Body of pancreas (tissue), 4 donors: Measurements from ENCODE around the gene LPP.

Experiments
- POLR2A ChIP-seq, 3 donors: fragments of 450-650 bp; IDR thresholded peaks; one replicate each; pipeline ENCODE4 v1.6.1; 2016; ENCODE audit warnings: antibody characterized with exemption in 3 of 3, mild to moderate bottlenecking in 2 of 3
- TF ChIP-seq, protein P1 (sequence below), 7 experiments: fragments of 450-650 bp in 4 of 7; fragments of 200-600 bp in 3 of 7; sonication (generic) in 3 of 7; IDR thresholded peaks; one replicate each; pipeline ENCODE4 v1.5.1; 2016 to 2019; ENCODE audit warnings: antibody characterized with exemption in 7 of 7

GRCh38 chr3:188416041-188416440, 262.1 kb downstream of the LPP start:
- no peak for TF ChIP-seq POLR2A (IDR thresholded peaks at IDR 0.05)
- TF ChIP-seq, protein P1, sequence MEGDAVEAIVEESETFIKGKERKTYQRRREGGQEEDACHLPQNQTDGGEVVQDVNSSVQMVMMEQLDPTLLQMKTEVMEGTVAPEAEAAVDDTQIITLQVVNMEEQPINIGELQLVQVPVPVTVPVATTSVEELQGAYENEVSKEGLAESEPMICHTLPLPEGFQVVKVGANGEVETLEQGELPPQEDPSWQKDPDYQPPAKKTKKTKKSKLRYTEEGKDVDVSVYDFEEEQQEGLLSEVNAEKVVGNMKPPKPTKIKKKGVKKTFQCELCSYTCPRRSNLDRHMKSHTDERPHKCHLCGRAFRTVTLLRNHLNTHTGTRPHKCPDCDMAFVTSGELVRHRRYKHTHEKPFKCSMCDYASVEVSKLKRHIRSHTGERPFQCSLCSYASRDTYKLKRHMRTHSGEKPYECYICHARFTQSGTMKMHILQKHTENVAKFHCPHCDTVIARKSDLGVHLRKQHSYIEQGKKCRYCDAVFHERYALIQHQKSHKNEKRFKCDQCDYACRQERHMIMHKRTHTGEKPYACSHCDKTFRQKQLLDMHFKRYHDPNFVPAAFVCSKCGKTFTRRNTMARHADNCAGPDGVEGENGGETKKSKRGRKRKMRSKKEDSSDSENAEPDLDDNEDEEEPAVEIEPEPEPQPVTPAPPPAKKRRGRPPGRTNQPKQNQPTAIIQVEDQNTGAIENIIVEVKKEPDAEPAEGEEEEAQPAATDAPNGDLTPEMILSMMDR (IDR thresholded peaks at IDR 0.05), result no peak
